HepG2 (cell line): Measurements from ENCODE around the gene IZUMO4. TPM values are rescaled to one million over a fixed set of nuclear protein-coding genes. Genes with fewer than 3 reads are reported as not detected.

Source experiments
- AGO1 ChIP-seq: fragments of 200-400 bp; formaldehyde crosslinking; IDR thresholded peaks from 2 replicates; pipeline ENCODE4 v1.6.1; 2017; ENCODE audit warnings: mild to moderate bottlenecking, low read depth, low read length, moderate library complexity; ENCODE audit not compliant: poor library complexity, severe bottlenecking
- HNF4G ChIP-seq, 2 experiments: sonication (generic) in 1 of 2; formaldehyde crosslinking in 1 of 2; IDR thresholded peaks; 2 replicates each; pipeline versions ENCODE4 v1.4.0 to v1.6.1; 2011 to 2020; ENCODE audit warnings: borderline replicate concordance in 2 of 2, low read depth in 2 of 2, mild to moderate bottlenecking in 2 of 2, low read length in 1 of 2, missing genetic modification reagents in 1 of 2, moderate library complexity in 1 of 2
- HOXA5 ChIP-seq: sonication (generic); formaldehyde crosslinking; IDR thresholded peaks from 2 replicates; pipeline ENCODE4 v1.4.0; 2020; ENCODE audit warnings: missing genetic modification reagents
- MIER3 ChIP-seq: IDR thresholded peaks from 2 replicates; pipeline ENCODE4 v1.6.1; 2016; ENCODE audit warnings: missing compliant biosample characterization, borderline replicate concordance
- NFKBIZ ChIP-seq: IDR thresholded peaks from 2 replicates; pipeline ENCODE4 v1.6.1; 2018; ENCODE audit warnings: missing genetic modification reagents, missing compliant biosample characterization
- NONO ChIP-seq, 2 experiments: fragments of 450-650 bp in 1 of 2; sonication (generic) in 1 of 2; formaldehyde crosslinking in 1 of 2; IDR thresholded peaks in 1 of 2; conservative IDR thresholded peaks in 1 of 2; 2 replicates each; pipeline versions ENCODE4 v1.6.1 to v1.8.0; 2017 to 2022; ENCODE audit warnings: mild to moderate bottlenecking in 1 of 2, missing genetic modification reagents in 1 of 2, moderate library complexity in 1 of 2
- RXRA ChIP-seq: sonication (generic); formaldehyde crosslinking; IDR thresholded peaks from 2 replicates; pipeline ENCODE4 v1.5.1; 2020; ENCODE audit warnings: missing genetic modification reagents
- ZBTB40 ChIP-seq, 2 experiments: fragments of 450-650 bp in 1 of 2; sonication (generic) in 1 of 2; formaldehyde crosslinking in 1 of 2; IDR thresholded peaks; 2 replicates each; pipeline versions ENCODE4 v1.6.1 to v1.8.0; 2016 to 2022; ENCODE audit warnings: antibody characterized with exemption in 1 of 2, mild to moderate bottlenecking in 1 of 2, missing genetic modification reagents in 1 of 2
- ZBTB46 ChIP-seq: sonication (generic); formaldehyde crosslinking; IDR thresholded peaks from 2 replicates; pipeline ENCODE4 v1.4.0; 2020; ENCODE audit warnings: mild to moderate bottlenecking, missing genetic modification reagents, borderline replicate concordance
- ZKSCAN1 ChIP-seq: fragments of 150-350 bp; IDR thresholded peaks from 2 replicates; pipeline ENCODE4 v1.6.1; 2014; ENCODE audit warnings: low read length
- ZNF256 ChIP-seq: sonication (generic); formaldehyde crosslinking; conservative IDR thresholded peaks from 2 replicates; pipeline ENCODE4 v1.4.0; 2020; ENCODE audit warnings: missing genetic modification reagents
- ZNF552 ChIP-seq: sonication (generic); formaldehyde crosslinking; IDR thresholded peaks from 2 replicates; pipeline ENCODE4 v1.9.0; 2022; ENCODE audit warnings: missing genetic modification reagents, mild to moderate bottlenecking, borderline replicate concordance
- ZNF598 ChIP-seq: sonication (generic); formaldehyde crosslinking; IDR thresholded peaks from 2 replicates; pipeline ENCODE4 v1.5.1; 2020; ENCODE audit warnings: mild to moderate bottlenecking, missing genetic modification reagents, borderline replicate concordance
- ZNF678 ChIP-seq: sonication (generic); formaldehyde crosslinking; IDR thresholded peaks from 2 replicates; pipeline ENCODE4 v1.4.0; 2020; ENCODE audit warnings: mild to moderate bottlenecking, missing genetic modification reagents
- ZNF781 ChIP-seq: sonication (generic); formaldehyde crosslinking; IDR thresholded peaks from 2 replicates; pipeline ENCODE4 v1.5.1; 2020; ENCODE audit warnings: borderline replicate concordance, mild to moderate bottlenecking, missing genetic modification reagents; ENCODE audit errors: not compliant biosample characterization
- polyA plus RNA-seq, 8 experiments: library from polyadenylated mRNA; depleted of rRNA in 3 of 8; stranded (reverse) in 7 of 8; unstranded in 1 of 8; fragments of >200 nt; fragmentation: Illumina TruSeq in 4 of 8; extraction: Trizol in 4 of 8; gene quantifications; 2 replicates each; pipeline versions ENCODE4 v1.2.1 to v1.2.3, GENCODE V29; 2011 to 2016; ENCODE audit warnings: low read depth in 4 of 8, missing spikeins in 1 of 8, mixed read lengths in 1 of 8; ENCODE audit not compliant: insufficient read depth in 1 of 8
- total RNA-seq, 5 experiments: library from RNA; depleted of rRNA; stranded (reverse); fragments of >200 nt; fragmentation: Illumina TruSeq; extraction: Trizol; gene quantifications; 2 replicates each; pipeline ENCODE4 v1.2.3, GENCODE V29; 2016; ENCODE audit warnings: low read depth in 1 of 5

Gene IZUMO4
- total and polyA plus RNA-seq, 2 of the 13 experiments (the other 11 are each of a cell fraction or from before 2014, with no cell fraction given): 0.77 to 3.9 TPM

- TF ChIP-seq HNF4G (IDR thresholded peaks at IDR 0.05; ENCODE audit: borderline replicate concordance, low read depth, low read length): no peak; the same call in 1 of the 2 replicates
- peak; percentile 26; the same call in 1 of the 2 replicates for TF ChIP-seq HNF4G (CRISPR knock-in tag; IDR thresholded peaks at IDR 0.05; ENCODE audit: borderline replicate concordance, low read depth)
- peak; percentile 44; the same call in 1 of the 2 replicates for TF ChIP-seq ZNF552
- TF ChIP-seq ZNF678: peak; percentile 60; the same call in 1 of the 2 replicates
- peak; percentile 79 for TF ChIP-seq RXRA (CRISPR knock-in tag)
- TF ChIP-seq ZNF781 (CRISPR knock-in tag): peak; percentile 69
- TF ChIP-seq ZNF256 (CRISPR knock-in tag): no peak
- TF ChIP-seq MIER3 (CRISPR knock-in tag): 0 out of 2 replicates have a peak, but pooled peaks have one; percentile 15
- TF ChIP-seq ZNF598 (CRISPR knock-in tag): no peak
- peak; percentile 34 for TF ChIP-seq HOXA5 (CRISPR knock-in tag)
- TF ChIP-seq ZBTB46 (CRISPR knock-in tag): peak; percentile 94
- peak; percentile 77 for TF ChIP-seq AGO1
- peak; percentile 9; the same call in 1 of the 2 replicates for TF ChIP-seq NFKBIZ (CRISPR knock-in tag)
- TF ChIP-seq ZBTB40 (IDR thresholded peaks at IDR 0.05): no peak
- no peak for TF ChIP-seq ZBTB40 (CRISPR knock-in tag; IDR thresholded peaks at IDR 0.05)
- TF ChIP-seq ZKSCAN1: no peak
- no peak for TF ChIP-seq NONO (IDR thresholded peaks at IDR 0.05)
- peak; percentile 54; the same call in 1 of the 2 replicates for TF ChIP-seq NONO (CRISPR knock-in tag; conservative IDR thresholded peaks at IDR 0.05)
These were observed 37.1 kb upstream of the IZUMO4 start (continued) for GRCh38 chr19:2059422-2060201.
